GM19467 (cell line): ENCODE results near the gene IFT43.

Experiments
- ATAC-seq: cut with Tn5 transposase; IDR thresholded peaks from one replicate; pipeline ENCODE4 v1.9.1; 2021; ENCODE audit warnings: mild to moderate bottlenecking, moderate library complexity; ENCODE audit not compliant: unreplicated experiment

Gene IFT43

DNA sequence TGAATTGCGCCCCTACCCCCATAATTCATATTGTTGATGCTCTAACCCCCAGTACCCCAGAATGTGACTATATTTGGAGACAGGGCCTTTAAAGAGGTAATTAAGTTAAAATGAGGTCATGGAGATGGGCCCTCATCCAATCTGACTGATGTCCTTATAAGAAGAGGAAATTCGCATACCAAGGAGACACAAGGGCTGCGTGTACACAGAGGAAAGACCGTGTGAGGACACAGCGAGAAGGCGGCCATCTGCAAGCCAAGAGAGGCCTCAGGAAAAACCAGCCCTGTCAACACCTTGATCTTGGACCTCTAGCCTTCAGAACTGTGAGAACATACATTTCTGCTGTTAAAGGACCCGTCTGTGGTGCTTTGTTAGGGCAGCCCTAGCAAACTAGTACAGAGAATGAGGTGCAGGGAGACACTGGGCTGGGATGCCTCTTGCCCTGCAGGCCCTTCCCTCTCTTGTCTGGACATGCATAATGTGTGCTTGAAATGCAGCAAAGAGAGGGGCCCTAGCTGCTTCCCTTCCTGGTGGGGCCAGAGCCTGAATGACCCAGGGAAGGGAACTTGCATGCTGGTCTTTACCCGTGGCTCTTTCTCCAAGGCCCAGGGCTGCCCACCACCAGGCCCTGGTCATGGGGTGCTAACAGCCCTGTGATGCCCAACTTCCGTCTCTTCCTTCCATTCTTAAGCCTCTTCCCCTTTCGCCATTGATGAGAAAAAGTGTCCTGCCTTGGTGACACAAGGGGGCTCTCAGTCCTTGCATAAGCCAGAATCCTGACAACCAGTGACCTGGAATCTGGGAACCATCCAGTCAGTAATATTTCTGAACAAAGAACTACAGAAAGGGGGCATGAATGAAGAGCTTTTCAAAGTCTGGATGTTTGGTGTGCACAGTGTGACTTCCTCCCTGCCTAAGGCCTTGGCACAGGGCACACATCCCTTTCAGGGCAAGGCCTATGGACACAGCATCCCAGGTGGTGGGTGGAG lies 116.1 kb downstream of the IFT43 start:
- ATAC-seq, result no peak

DNA sequence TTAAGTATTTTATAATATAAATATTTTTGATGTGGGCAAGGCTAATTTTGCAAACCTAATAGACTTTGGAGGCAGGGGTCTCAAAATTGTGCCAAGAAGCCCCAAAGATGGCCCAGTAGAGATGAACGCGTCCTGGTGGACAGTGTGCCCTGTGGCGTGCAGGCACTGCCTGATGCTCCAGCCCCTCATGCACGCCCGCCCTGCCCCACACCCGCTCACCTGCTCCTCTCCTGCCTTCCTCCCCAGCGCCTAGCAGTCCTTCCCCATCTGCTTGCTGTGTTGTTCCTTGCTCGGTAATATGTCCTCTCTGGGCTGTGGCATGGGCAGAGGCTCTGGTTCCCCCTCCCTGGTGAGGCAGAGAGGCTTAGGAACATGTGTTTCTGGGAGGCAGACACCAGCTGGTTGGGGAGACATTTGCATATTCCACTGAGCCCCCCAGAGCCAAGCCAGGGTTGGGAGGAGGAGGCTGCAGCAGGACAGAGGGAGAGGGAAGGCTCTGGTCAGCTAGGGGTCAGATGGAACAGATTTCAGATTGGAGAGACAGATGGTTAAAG lies 119.3 kb downstream of the IFT43 start:
- ATAC-seq, result no peak

DNA sequence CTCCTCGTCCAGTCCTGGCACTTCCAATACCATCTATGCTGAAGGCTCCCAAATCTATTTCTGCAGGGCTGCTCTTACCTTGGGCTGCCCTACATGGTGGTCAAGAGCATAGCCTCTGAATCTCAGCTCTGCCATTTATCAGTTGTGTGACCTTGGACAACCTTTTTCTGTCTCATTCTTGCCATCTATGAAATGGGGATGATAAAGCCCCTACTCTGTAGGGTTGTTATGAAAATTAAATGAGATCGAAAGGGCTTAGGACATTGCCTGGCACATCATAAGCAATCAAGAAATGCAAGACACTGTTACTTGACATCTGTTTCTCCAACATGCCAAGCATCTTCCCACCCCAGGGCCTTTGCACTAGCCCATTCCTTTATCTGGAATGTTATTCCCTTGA lies 120.6 kb downstream of the IFT43 start:
- no peak for ATAC-seq

DNA sequence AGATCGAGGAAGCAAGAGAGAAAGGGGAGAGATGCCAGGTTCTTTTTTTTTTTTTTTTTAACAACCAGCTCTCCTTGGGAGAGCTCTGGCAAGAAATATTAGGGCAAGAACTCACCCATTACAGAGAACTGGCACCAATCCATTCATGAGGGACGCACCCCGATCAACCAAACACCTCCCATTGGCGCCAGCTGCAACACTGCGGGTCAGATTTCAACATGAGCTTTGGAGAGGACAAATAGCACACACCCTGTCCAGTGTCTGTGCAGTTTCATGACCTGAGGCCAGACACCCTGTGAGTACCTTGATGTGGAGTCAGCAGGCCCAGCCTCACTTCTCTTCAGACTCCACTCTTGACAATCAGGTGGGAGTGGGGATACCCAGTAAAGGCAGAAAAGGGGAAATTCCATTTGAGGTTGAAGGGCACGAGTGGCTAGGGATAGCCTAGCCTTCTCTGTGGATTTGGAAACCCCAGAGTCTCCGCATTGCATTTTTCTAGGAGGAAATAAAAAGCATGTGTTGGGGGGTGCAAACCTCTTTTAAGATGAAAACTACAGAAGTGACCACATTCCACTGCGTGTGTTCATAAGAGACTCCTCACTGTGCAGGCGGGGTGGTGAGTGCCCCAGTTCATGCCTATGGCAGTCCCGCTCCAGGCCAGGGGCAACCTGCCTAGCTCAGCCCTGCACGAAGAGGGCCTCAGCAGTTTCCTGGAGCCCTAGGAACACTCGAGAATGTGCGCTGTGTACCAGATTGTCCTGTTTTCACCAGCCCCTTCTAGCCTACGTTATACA lies 123.7 kb downstream of the IFT43 start:
- ATAC-seq, result no peak

DNA sequence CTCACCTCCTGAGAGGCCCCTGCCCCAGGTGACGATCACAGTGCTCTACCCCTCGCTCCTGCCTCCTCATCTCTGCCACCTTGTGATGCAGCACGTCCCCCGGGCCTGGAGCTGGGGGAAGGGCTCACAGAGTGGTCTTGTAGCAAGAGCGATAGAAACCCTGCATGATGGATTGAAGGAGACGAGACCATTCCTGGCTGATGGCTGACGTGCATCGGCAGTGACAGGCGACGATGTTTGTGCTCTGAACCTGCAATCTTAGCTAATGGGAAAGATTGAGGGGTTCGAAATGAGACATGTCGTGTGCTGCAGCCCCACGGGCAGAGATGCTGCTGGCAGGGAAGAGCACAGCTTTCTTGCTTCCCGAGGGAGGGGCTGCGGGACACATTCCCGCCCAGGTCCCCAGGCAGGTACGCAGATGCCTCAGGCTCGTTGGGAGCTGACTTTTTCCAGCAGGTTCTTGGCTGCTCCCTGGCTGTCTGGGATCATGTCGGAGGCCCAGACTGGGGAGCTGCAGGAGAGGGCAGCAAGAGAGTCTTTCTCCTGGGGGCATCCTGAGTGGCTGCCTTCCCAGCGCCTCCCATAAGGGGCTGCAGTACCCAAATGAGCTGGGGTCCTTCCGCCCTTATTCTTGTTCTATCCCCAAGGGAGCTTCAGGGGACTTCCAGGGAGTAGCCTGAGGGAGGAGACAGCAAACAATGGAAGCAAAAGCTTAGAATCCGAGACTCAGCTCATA lies 127.5 kb downstream of the IFT43 start:
- no peak for ATAC-seq

DNA sequence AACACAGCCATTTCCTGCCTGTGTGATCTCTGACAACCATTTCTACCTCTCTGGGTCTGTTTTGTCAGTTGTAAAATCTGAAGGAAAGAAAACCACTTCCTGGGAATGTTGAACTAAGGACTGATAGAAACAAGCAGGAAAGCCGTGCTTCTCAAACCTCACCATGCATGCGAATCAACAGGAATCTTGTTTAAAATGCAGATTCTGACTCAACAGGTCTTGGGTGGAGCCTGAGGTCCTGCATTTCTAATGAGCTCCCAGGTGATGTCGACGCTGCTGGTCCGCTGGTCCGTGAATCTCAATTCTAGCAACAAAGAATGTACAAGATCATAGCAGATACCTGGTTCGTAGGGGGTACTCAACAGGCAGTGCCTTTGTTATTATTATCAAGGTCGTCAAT lies 128.1 kb downstream of the IFT43 start:
- no peak for ATAC-seq

DNA sequence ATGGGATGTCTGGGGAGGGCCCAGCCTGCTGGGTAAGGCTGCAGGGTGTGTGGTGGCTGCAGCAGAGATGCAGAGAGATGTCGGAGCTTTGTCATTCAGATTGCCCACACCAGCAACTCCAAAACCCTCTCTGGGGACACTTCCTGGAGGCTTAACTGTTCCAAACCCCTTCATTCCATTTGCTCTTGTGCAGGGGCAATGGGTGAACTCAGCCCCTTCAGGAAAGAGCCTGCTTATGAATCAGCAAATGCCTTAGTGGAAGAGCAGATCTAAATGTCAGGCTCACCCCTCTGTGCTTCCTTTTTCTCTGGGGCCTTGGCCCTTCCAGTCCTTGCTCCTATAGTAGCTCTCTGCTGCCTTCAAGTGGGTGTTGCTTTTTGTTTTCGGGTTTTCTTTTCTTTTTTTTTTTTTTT lies 129.5 kb downstream of the IFT43 start:
- ATAC-seq, result no peak

DNA sequence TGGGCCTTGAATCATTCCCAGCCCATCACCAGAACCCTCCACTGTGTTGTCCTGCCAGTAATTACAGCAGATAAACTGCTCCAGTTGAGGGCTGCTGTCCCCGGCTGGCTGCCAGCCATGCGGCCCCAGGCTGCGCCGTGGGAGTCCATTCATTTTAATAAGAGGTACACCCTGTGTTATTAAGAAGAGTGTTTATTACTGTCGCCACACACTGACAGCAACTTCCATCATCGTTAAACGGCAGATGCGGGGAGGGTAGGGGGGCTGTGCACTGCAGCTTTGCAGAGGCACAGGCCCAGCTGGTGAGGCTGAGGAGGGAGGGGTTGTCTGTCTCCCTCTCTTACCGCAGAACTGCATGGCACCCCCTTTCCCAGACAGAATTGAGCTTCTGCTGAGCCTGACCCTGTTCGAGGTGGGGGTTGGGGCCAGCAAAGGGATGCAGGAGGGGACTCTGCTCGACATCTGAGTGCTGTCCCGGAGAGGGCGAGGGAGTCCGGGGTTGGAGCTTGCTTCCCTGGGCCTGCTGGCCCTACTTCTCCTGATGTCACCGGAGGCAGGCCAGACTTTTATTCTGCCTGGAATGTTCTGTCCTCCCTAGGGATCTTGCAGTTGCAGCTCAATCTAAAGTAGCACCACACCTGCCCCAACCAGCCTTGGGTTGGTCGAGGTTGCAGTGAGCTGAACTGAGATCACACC lies 132.4 kb downstream of the IFT43 start:
- ATAC-seq, result no peak

DNA sequence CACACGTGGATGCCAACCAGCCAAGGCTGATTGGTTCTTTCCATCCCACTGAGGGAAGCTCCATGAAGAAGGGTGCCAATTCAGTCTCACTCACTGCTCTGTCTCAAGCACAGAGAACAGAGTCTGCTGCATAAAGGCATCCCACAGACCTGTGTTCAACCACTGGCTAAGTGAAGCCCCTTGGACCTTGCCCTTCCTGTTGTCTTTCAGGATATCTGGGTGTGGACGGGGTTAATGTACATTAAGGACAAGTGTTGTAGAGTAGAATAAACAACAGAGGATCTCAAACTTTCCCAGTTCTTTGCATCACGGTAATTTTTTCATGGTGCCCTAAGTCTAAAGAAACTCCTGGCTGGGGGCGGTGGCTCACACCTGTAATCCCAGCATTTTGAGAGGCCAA lies 133.0 kb downstream of the IFT43 start:
- ATAC-seq, result no peak

DNA sequence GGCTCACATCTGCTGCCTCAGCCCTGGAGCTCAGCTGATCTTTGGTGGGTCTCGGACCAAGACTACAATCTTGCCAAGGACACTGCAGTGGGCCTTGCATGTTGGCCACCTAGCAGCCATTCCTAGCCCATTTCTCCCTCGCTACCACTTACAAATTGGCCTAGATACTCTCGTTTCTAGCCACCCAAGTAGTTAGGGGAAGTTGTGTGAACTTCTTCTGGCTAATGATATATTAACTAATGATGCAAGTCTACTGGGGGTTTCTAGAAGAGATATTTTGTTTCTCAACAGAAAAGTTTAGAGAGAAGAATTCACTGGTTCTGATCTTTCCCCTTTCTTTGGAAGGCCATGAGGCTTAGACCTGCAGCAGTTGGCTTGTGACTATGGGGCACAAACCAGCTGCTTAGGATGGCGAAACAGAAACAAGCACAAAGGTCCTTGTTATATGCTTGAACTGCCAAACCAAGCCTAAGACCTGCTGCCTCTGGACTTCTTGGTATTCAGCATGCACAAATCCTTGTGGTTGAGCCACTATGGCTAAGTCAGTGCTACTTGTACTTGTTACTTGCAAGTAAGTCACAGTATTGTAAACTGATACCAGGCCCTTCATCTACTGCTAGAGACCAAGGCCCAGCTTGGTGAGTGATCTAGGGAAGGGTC lies 135.7 kb downstream of the IFT43 start:
- no peak for ATAC-seq

DNA sequence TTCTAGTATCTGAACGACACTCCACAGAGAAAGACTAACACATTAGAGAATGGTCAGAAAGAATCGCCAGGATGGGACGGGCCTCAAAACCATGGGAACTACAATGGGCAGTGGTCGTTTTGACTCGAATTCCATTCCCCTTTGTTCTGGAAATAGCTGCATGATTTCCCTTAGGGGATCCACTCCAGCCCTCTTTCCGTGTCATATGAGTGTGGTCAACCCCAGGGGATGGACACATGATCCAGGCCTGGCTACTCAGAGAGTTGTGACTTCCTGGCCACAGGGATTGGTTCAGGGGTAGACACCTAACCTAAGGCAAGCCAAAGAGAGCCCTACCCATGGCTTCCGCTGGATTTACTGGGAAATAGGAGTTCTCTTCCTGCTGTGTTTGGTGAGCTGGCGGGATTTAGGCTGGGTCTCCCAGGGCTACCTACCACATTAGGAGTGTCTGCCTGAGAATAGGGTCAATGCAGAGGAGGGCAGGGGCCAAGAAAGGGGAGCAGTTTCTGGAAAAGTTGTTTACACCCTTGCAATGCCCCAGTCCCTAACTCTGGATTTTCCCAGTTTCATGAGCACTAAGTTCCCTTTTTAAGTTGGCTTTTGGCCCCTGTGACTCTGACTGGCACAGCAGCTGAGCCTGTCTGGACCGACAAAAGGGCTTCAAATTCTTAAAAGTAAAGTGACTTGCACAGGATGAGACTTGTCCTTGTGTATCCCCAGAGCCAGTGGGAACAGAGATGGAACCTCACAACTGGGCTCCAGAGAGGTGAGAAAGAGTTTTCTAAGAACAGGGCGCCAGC lies 138.1 kb downstream of the IFT43 start:
- no peak for ATAC-seq

DNA sequence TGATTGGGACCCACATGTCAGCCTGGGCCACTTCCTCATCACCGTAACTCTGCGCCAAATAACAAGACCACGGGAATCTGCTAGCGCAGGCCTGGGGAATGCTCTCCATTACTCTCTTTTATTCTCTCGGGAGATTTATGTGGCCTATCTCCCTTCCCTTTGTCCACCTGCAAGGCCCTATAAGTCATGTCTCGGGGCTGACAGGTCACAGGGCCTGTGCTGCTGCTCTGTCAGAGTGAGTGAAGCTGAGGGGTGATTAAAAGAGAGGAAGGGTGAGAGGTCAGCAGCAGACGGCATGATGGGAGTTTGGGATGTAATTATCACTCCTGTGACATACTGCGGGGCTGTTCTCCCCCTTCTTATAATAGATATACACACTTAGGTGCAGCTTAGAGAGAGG lies 139.9 kb downstream of the IFT43 start:
- no peak for ATAC-seq

DNA sequence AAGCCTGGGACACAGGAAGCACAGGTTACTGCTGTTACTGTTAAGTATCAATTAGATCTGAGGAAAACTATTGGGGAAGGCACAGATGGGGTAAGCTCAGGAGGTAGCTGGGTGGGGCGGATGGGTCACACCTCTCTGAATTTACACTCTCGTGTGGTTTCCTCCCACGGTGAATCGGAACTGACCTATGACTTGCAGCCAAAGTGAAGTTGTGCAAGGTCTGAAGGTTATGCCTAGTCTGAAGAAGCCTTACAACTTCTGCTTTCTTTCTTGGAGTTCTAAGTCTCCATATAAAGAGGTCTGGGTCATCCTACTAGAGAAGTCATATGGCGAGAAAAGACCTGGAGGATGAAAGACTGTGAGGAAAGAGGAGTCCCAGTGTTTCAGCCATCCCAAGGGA lies 140.5 kb downstream of the IFT43 start:
- ATAC-seq, result no peak

DNA sequence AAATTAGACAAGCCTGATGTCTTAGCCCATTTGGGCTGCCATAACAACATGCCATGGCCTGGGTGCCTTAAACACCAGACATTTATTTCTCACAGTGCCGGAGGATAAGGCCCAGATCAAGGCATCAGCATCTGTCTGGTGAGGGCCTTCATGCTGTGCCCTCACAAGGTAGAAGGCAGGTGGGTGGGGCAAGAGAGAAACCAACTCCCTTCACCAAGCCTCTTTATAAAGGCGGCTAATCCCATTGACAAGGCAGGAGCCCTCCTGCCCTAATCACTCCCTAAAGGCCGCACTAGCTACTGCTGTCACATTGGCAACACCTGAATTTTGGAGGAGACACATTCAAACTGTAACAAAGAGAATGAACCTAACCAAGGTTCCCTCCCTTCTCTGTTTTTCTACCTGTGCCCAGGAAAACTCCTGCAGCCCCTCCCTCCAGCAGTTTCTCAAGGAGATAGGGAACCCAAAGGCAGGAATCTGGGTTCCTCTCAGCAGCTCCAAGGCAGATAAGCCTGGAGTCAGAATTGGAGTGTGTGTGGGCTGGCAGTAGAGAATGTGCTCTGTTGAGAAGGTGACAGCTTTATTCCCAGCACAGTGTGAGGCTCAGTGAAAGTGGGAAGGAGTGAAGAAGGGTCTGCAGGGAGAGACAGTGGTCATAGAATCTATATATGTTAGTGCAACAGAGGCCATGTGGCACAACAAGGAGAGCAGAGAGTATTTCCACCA lies 144.5 kb downstream of the IFT43 start:
- no peak for ATAC-seq

DNA sequence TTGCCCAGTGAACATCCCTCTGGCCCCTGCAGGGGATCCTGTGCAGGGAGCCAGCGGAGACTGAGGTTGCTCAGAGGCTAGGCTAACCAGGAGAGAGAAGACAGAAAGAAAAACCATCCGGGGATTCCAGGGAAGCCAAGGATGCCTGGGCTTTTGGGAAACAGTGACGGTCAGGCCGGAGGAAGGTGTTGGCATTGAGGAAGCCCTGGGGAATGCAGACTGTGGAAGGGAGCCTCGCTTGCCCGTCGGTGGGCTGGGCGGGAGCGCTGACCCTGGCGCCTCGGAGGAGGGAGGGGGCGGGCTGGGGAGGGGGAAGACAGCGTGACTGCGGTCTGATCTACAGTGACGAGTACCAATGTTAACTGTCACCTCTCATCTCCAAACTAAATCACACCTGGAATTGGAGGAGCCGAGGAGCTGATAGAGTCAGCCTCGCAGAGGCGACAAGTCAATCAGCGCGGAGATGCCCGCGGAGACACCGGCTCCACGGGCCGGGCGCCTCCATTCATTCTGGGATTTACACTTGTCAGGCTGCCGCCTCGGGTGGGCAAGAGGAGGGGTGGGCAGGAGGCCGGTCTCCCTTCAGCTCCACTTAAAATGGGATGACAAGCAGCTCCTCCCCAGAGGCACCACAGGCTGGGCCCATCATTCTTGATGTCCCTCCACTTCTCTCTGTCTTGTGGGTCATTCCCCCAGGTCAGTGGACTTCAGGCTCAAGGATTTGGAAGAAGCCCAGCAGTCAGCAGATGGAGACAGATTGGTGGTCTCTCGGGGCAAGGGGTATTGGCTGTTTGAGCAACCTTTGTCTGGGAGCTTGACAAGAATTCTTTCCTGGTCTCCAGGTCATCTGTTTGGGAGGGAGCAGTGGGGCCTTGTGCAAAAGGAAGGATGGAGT lies 145.8 kb downstream of the IFT43 start:
- no peak for ATAC-seq

DNA sequence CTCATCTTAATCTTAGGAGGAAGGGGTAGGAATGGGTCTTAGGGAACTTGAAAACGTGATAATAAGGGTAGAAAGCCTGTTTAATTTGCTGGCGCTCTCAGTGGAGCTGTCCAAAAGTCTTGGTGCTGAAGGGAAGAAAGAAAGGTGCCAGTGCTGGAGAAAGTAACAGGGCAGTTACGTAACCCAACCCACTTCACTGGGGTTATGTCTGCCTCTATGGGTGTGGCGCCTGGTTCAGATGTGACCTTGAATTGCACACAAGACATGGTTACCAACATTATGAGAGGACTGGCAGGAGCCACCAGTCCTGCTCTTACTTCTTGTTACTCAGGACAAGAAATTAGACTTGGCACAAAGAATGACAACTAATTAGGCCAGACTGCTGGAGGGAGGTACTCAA lies 147.5 kb downstream of the IFT43 start:
- ATAC-seq, result no peak
